Esophagus squamous epithelium (tissue), 5 donors: ENCODE results near the gene CNOT2. TPM values are rescaled to one million over a fixed set of nuclear protein-coding genes. Genes with fewer than 3 reads are reported as not detected.

Source experiments
- DNase-seq: peaks from one replicate; lab custom pipeline; 2025; lab: John Stamatoyannopoulos, UW
- H3K27ac ChIP-seq, 4 donors: fragments of 200-600 bp; sonication (generic); one replicate each; pipeline ENCODE4 v1.5.1; 2016 to 2019; ENCODE audit warnings: mild to moderate bottlenecking in 1 of 4
- H3K27me3 ChIP-seq, 4 donors: fragments of 200-600 bp; sonication (generic); 1 replicate in 3 of 4; 2 replicates in 1 of 4; pipeline versions ENCODE4 v1.5.1 to v1.6.0; 2017 to 2021; ENCODE audit warnings: antibody characterized with exemption in 1 of 4
- H3K36me3 ChIP-seq, 3 donors: fragments of 200-600 bp; sonication (generic); one replicate each; pipeline ENCODE4 v1.5.1; 2016 to 2019
- H3K4me1 ChIP-seq, 3 donors: fragments of 200-600 bp; sonication (generic); one replicate each; pipeline ENCODE4 v1.5.1; 2017 to 2019
- H3K4me3 ChIP-seq, 4 donors: fragments of 200-600 bp; sonication (generic); 1 replicate in 3 of 4; 2 replicates in 1 of 4; pipeline ENCODE4 v1.5.1; 2016 to 2019; ENCODE audit warnings: mild to moderate bottlenecking in 2 of 4, moderate library complexity in 1 of 4
- H3K9me3 ChIP-seq, 3 donors: fragments of 200-600 bp; sonication (generic); one replicate each; pipeline ENCODE4 v1.5.1; 2016 to 2019
- CTCF ChIP-seq, 6 experiments: fragments of 450-650 bp in 4 of 6; fragments of 200-600 bp in 2 of 6; sonication (generic) in 2 of 6; IDR thresholded peaks; one replicate each; pipeline ENCODE4 v1.5.1; 2016 to 2019; ENCODE audit warnings: antibody characterized with exemption in 6 of 6, mild to moderate bottlenecking in 4 of 6, moderate library complexity in 4 of 6
- POLR2A ChIP-seq, 4 donors: fragments of 450-650 bp; IDR thresholded peaks; one replicate each; pipeline ENCODE4 v1.6.1; 2017; ENCODE audit warnings: antibody characterized with exemption in 4 of 4, mild to moderate bottlenecking in 4 of 4, moderate library complexity in 3 of 4
- WGBS, 2 donors: methylation state at CpG; one replicate each; pipeline ENCODE4 v1.1.5; 2018; 5-methylcytosine and 5-hydroxymethylcytosine counted together
- intact Hi-C: fragments of 100-400 bp; cut with DNase I; formaldehyde crosslinking; loops from one replicate; pipeline ENCODE4 v1.15.0; 2022
- total RNA-seq, 4 donors: library from RNA; depleted of rRNA; stranded (reverse); fragments of >200 nt; gene quantifications; one replicate each; pipeline ENCODE4 v1.1.0, GENCODE V29; 2016
- donor health status: DM: yes; HTN: yes; CAD: no.

The CNOT2 gene
- total RNA-seq, 4 donors from 2014 or later = 77.0 to 138 (median 90.1) TPM

DNA sequence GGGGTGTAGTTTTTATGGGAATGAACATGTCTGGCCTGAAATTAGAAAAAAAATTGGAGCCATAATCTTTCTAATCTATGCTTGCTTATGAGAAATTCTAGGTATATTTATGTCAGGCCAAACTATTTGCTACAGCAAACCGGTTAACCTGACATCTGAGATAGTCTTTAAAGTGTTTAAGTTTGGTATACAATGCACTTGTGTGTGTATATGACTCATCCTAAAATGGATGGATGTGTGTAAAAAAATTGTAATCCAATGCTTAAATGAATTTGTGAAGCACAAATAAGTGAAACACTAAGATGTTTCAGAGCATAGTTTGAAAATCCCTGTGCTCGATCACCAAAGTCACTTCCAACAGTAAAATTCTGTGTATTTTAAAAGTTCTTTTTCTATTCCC is 6.7 kb downstream of the CNOT2 start:
- Histone ChIP-seq H3K4me1 (peaks cover 4 to 84% (median 16%) of the 10 kb centered on the region in 3 donors), H3K27me3 (no peaks in the 10 kb centered on the region), H3K27ac (no peak overlapping the region), H3K36me3 (peaks cover 0 to 7% (median 0%) of the 10 kb centered on the region in 3 donors), H3K4me3 (no peak overlapping the region), H3K9me3 (no peaks in the 10 kb centered on the region)
- DNase-seq = no peak
- intact Hi-C loops = no loop called here
- WGBS, 2 donors = 80 to 84% methylated on average over 2 of the region's 2 CpGs
- TF ChIP-seq CTCF (IDR thresholded peaks at IDR 0.05) = no peak
- TF ChIP-seq POLR2A (IDR thresholded peaks at IDR 0.05) = no peak

DNA sequence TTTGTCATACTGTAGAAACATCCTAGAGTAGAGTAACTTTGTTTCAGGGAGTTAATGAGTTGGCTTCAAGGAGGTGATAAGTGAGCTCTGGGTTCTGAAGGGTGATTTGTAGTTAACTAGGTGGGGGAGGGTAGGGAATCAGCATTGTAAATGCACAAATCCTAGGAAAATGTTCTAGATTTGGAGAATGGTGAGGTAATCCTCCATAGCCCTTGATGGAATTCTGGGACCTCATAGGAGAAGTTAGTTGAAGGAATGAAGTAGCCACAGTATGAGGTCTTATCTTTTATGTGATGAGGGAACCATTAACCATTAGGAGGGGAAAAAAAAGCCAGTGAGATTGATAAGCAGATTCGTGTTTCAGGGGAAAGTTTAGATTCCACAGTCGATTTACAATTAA is 8.0 kb downstream of the CNOT2 start:
- 45 to 60% methylated on average over 2 of the region's 2 CpGs for WGBS, 2 donors
- peaks cover 4 to 83% (median 13%) of the 10 kb centered on the region in 3 donors for H3K4me1 ChIP-seq
- no peak overlapping the region for H3K4me3 ChIP-seq
- peaks cover 0 to 7% (median 0%) of the 10 kb centered on the region in 3 donors for H3K36me3 ChIP-seq
- intact Hi-C loops = no loop called here
- H3K9me3 ChIP-seq = no peaks in the 10 kb centered on the region
- TF ChIP-seq POLR2A (IDR thresholded peaks at IDR 0.05) (no peak), CTCF (IDR thresholded peaks at IDR 0.05) (no peak)
- H3K27me3 ChIP-seq = no peaks in the 10 kb centered on the region
- no peak for DNase-seq
- no peak overlapping the region for H3K27ac ChIP-seq

DNA sequence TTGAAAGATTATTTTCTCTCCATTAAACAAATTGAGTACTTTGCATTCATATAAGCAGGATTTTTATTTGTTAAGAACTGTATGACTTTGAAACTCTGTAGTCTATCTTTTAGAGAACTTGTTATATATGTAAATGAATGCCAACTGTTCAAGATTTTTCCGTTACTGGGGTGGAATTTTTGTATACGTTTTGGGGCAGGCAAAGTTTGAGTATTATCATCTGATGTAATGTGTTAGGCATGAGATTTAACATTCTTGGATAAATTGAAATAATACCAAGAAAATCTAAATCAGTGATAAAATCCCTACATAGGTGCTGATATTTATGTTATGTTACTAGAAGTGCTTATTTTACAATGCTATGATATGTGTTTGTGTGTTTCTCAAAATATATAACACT is 8.4 kb downstream of the CNOT2 start:
- H3K4me3 ChIP-seq = no peak overlapping the region
- peaks cover 4 to 78% (median 12%) of the 10 kb centered on the region in 3 donors for H3K4me1 ChIP-seq
- H3K9me3 ChIP-seq = no peaks in the 10 kb centered on the region
- peaks cover 0 to 7% (median 0%) of the 10 kb centered on the region in 3 donors for H3K36me3 ChIP-seq
- DNase-seq = no peak
- no peak overlapping the region for H3K27ac ChIP-seq
- no peaks in the 10 kb centered on the region for H3K27me3 ChIP-seq
- TF ChIP-seq CTCF (IDR thresholded peaks at IDR 0.05) (no peak), POLR2A (IDR thresholded peaks at IDR 0.05) (no peak)
- 48 to 61% methylated on average over 2 of the region's 2 CpGs for WGBS, 2 donors
- intact Hi-C loops = no loop called here

GRCh38 chr12:70252832-70253231 is 9.6 kb downstream of the CNOT2 start:
- H3K27ac ChIP-seq = no peak overlapping the region
- no peaks in the 10 kb centered on the region for H3K9me3 ChIP-seq
- TF ChIP-seq CTCF (IDR thresholded peaks at IDR 0.05) (no peak), POLR2A (IDR thresholded peaks at IDR 0.05) (no peak)
- no peaks in the 10 kb centered on the region for H3K36me3 ChIP-seq
- no peak overlapping the region for H3K4me3 ChIP-seq
- intact Hi-C loops = no loop called here
- peaks cover 4 to 70% (median 7%) of the 10 kb centered on the region in 3 donors for H3K4me1 ChIP-seq
- DNase-seq = no peak
- 58 to 71% methylated on average over 4 of the region's 4 CpGs for WGBS, 2 donors
- no peaks in the 10 kb centered on the region for H3K27me3 ChIP-seq

- H3K27me3 ChIP-seq = no peaks in the 10 kb centered on the region
- peaks cover 0 to 67% (median 2%) of the 10 kb centered on the region in 3 donors for H3K4me1 ChIP-seq
These were observed 11.0 kb downstream of the CNOT2 start for GRCh38 chr12:70254225-70254624.

More at GRCh38 chr12:70254225-70254624, 11.0 kb downstream of the CNOT2 start:
- intact Hi-C loops = no loop called here
- no peaks in the 10 kb centered on the region for H3K36me3 ChIP-seq
- H3K4me3 ChIP-seq = no peak overlapping the region
- H3K27ac ChIP-seq = no peak overlapping the region
- no peak for TF ChIP-seq CTCF (IDR thresholded peaks at IDR 0.05)
- no peaks in the 10 kb centered on the region for H3K9me3 ChIP-seq
- no peak for DNase-seq
- 87 to 94% methylated on average over 5 of the region's 5 CpGs for WGBS, 2 donors
